PFSK-1 (cell line): ENCODE data around the gene IKZF2.

Source experiments
- FOXP2 ChIP-seq: optimal IDR thresholded peaks from 2 replicates; pipeline ENCODE3; 2011; ENCODE audit warnings: borderline replicate concordance, control low read depth, inconsistent platforms; ENCODE audit not compliant: insufficient read depth; ENCODE audit errors: extremely low read length, extremely low read depth
- POLR2AphosphoS5 ChIP-seq: IDR thresholded peaks from 2 replicates; pipeline ENCODE4 v1.6.1; 2012; ENCODE audit warnings: low read depth, mild to moderate bottlenecking, control low read depth, low read length, moderate library complexity
- SIN3A ChIP-seq: IDR thresholded peaks from 2 replicates; pipeline ENCODE4 v1.6.1; 2012; ENCODE audit warnings: mild to moderate bottlenecking, low read length, moderate library complexity, borderline replicate concordance; ENCODE audit not compliant: insufficient read depth
- TAF1 ChIP-seq: IDR thresholded peaks from 2 replicates; pipeline ENCODE4 v1.6.1; 2012; ENCODE audit warnings: low read length, control low read depth, borderline replicate concordance; ENCODE audit not compliant: insufficient read depth
- TF ChIP-seq, protein P1 (sequence below), 2 experiments: IDR thresholded peaks; 2 replicates each; pipeline versions ENCODE4 v1.6.1 to v1.8.0; 2011 to 2012; ENCODE audit warnings: low read depth in 2 of 2, low read length in 2 of 2, control low read depth in 1 of 2, inconsistent platforms in 1 of 2, mild to moderate bottlenecking in 1 of 2, moderate library complexity in 1 of 2; ENCODE audit not compliant: insufficient read depth in 1 of 2

Gene IKZF2

DNA sequence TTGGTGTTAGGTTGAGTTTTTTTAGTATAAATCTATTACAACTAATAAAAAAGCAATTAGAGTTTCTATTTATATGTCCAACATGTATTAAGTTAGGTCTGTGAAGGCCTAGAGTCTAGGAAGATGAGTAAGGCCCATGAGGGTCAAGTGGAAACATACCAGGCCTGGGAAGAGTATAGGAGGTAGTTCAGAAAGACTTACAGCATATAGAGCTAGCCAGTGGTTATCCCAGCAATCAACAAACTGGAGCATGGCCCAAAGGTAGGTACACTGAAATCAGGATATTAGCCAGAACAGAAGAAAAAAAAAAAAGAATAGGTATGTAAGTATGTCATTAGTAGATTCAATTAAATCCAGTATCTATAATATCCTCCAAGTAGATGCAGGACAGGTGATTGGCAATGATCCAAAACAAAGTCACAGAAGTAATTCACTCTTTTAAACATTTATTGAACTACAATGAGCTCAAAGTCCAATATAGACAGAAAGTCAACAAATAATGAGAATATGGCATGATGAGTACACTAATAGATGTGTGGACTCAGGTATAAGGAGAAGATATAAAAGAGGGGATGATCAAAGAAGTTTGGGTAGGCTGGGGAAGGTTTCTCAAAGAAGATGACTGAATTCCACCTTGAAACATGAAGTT is 70.3 kb downstream of the IKZF2 start:
- TF ChIP-seq SIN3A = no peak

DNA sequence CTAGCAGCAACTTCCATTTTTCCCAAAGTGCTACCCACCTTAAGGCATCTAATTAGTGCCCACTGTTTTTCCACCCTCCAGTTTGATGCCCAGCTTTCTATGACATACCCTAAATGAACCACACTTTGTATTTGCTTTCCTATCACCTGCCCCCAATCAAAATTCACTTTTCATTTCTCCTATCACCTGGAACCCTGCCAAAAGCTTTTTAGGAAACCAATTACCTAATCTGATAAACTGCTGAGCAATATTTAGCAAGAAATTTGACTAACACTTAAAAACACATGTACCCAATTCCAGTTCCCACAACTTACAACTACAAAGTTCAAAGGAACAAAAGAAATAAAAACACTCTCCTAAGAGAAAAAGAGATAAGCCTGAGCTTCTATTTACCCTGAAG is 71.7 kb downstream of the IKZF2 start:
- no peak for TF ChIP-seq FOXP2

DNA sequence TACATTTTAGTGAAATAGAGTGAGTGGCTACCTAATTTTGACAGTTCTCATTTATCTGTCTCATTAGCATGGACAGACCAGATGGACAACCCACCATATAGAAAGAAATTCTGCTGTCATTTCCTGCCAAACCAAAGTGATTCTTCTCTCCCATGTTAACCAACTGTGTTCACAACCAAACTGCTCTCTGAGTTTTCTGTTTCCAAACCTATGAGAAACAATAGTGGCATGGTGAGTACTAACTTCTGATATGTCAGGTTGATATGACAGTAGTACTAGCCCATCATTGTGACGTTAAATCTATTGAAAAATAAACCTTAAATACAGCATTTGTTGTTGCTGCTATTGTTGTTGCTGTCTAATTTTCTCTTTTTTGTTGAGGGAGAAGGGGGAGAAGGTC is 72.7 kb downstream of the IKZF2 start:
- TF ChIP-seq TAF1 = no peak
- TF ChIP-seq FOXP2 = no peak
- TF ChIP-seq, protein P1, sequence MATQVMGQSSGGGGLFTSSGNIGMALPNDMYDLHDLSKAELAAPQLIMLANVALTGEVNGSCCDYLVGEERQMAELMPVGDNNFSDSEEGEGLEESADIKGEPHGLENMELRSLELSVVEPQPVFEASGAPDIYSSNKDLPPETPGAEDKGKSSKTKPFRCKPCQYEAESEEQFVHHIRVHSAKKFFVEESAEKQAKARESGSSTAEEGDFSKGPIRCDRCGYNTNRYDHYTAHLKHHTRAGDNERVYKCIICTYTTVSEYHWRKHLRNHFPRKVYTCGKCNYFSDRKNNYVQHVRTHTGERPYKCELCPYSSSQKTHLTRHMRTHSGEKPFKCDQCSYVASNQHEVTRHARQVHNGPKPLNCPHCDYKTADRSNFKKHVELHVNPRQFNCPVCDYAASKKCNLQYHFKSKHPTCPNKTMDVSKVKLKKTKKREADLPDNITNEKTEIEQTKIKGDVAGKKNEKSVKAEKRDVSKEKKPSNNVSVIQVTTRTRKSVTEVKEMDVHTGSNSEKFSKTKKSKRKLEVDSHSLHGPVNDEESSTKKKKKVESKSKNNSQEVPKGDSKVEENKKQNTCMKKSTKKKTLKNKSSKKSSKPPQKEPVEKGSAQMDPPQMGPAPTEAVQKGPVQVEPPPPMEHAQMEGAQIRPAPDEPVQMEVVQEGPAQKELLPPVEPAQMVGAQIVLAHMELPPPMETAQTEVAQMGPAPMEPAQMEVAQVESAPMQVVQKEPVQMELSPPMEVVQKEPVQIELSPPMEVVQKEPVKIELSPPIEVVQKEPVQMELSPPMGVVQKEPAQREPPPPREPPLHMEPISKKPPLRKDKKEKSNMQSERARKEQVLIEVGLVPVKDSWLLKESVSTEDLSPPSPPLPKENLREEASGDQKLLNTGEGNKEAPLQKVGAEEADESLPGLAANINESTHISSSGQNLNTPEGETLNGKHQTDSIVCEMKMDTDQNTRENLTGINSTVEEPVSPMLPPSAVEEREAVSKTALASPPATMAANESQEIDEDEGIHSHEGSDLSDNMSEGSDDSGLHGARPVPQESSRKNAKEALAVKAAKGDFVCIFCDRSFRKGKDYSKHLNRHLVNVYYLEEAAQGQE (IDR thresholded peaks at IDR 0.05; ENCODE audit: insufficient read depth in 1 of 2, low read depth in 2 of 2, low read length in 2 of 2) = no peak
- no peak for TF ChIP-seq POLR2AphosphoS5
- no peak for TF ChIP-seq SIN3A

DNA sequence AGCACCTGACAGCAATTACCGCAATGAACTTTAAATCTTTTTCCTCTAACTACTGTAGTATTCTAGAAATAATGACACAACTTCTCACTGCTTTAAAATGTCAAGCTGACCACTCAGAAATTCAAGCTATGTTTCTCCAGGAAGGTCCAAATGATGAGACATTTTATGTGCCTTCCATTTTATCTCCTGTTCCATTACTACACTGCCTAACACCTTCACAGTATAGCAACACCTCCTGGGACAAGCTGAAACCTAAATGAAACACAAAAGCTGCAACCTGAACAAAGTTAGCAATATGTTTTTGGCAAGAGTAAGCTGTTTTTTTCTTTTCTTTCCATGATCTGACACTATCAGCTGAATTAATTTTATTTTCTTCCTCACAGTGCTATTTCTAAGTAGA is 81.9 kb downstream of the IKZF2 start:
- TF ChIP-seq TAF1 (no peak), POLR2AphosphoS5 (no peak), SIN3A (no peak), FOXP2 (no peak)
- TF ChIP-seq, protein P1 (IDR thresholded peaks at IDR 0.05; ENCODE audit: insufficient read depth in 1 of 2, low read depth in 2 of 2, low read length in 2 of 2) = no peak

DNA sequence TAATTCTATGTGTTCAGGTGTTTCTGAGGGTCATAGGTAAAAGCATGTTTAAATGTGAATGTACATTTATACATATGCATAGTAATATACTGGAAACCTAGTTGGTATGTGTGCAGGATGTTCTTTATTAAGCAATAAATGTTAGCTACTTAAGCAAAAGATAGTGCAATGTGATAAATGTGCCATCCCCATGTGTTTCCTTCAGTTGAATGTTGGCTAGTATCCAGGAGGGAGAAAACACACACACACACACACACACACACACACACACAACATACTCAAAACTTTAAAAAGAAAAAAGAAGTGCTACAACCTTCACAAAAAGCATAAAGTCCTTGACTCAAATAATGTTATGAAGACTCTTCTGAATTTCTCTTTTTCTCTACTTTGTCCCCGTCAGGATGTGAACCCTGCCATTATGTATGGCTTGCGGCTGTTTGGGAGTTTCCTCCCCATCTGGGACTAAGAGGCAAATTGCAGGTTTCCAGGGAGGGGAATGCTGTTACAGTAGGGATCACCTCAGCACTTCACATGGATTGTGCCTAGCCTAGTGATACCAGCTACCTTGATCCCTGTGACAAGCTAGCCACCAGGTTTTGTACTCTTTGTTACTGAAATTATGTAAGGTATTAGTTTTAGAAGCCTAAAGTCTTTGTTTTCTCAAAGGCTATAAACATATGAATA is 82.6 kb downstream of the IKZF2 start:
- no peak for TF ChIP-seq FOXP2
- TF ChIP-seq POLR2AphosphoS5 = no peak
- no peak for TF ChIP-seq SIN3A
- TF ChIP-seq, protein P1 (IDR thresholded peaks at IDR 0.05; ENCODE audit: insufficient read depth in 1 of 2, low read depth in 2 of 2, low read length in 2 of 2) = no peak
- no peak for TF ChIP-seq TAF1

DNA sequence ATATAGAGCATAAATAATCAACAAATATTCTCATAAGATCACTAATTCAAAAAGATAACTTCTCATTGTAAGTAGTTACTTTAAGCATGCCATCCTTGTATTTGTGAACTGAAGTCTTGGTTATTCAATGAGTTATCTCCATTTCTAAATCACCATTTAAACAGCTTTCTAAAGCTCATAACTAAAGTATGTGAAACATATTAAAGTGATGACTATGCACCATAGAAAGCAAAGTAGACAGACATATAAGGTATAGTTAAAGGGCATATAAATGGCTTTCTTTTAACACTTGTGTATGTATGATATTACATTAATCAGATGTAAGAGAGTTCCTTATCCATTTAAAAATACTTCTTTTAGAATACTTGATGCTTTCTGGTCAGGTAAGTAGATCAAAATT is 83.5 kb downstream of the IKZF2 start:
- no peak for TF ChIP-seq FOXP2
- TF ChIP-seq SIN3A = no peak
- TF ChIP-seq, protein P1 (IDR thresholded peaks at IDR 0.05; ENCODE audit: insufficient read depth in 1 of 2, low read depth in 2 of 2, low read length in 2 of 2) = no peak
- no peak for TF ChIP-seq POLR2AphosphoS5
- no peak for TF ChIP-seq TAF1
